GM12878 (cell line): ENCODE data around the gene TCOF1. TPM values are rescaled to one million over a fixed set of nuclear protein-coding genes. Genes with fewer than 3 reads are reported as not detected.

Experiments used
- ATAC-seq: fragments of 200-7000 bp; cut with Tn5 transposase; 3 replicates; pipeline ENCODE4 v1.9.1; 2020; ENCODE audit warnings: mild to moderate bottlenecking, moderate library complexity
- BruUV-seq: library from RNA; stranded (reverse); fragments of 400-500 nt; replicated peaks from 2 replicates; lab custom pipeline; 2021; lab: Mats Ljungman, UMichigan
- CTCF ChIA-PET: fragments of 300-600 bp; sonication (Branson Sonifier 250); formaldehyde crosslinking; extraction: SDS; loops from one replicate; lab custom pipeline; 2021; ENCODE audit warnings: inconsistent platforms; lab: Yijun Ruan, JAX
- POLR2A ChIA-PET: fragments of 350-600 bp; formaldehyde crosslinking; extraction: SDS; loops from one replicate; lab custom pipeline; 2021; ENCODE audit warnings: inconsistent platforms; lab: Charles Lee
- RAD21 ChIA-PET: fragments of 300-600 bp; sonication (Branson Sonifier 250); formaldehyde crosslinking; loops from one replicate; lab custom pipeline; 2023; ENCODE audit warnings: antibody characterized with exemption; ENCODE audit not compliant: unreplicated experiment; lab: Charles Lee
- SMC1A ChIA-PET: fragments of 300-600 bp; sonication (Branson Sonifier 250); formaldehyde crosslinking; loops from one replicate; lab custom pipeline; 2023; ENCODE audit not compliant: unreplicated experiment, uncharacterized antibody; lab: Charles Lee
- DNase-seq: peaks from one replicate; pipeline ENCODE4 v3.0.0-alpha.2; 2011; ENCODE audit warnings: low read depth, low spot score
- FAIRE-seq: peaks from 3 replicates; lab custom pipeline; 2011; peaks lifted over from hg19 to GRCh38; lab: Jason Lieb, UNC
- H2AFZ ChIP-seq: 2 replicates; pipeline ENCODE4 v1.6.0; 2011; ENCODE audit warnings: low read depth, low read length, control low read depth; ENCODE audit not compliant: control insufficient read depth
- H3K27ac ChIP-seq: 2 replicates; pipeline ENCODE4 v1.5.1; 2011; ENCODE audit warnings: control low read depth; ENCODE audit not compliant: control insufficient read depth, insufficient read depth
- H3K27me3 ChIP-seq, 2 experiments: replicated peaks in 1 of 2; 2 replicates each; pipeline versions ENCODE4 v1.6.0 to v1.6.1; 2011; ENCODE audit warnings: low read length in 1 of 2; ENCODE audit not compliant: control insufficient read depth in 2 of 2, insufficient read depth in 2 of 2
- H3K36me3 ChIP-seq, 2 experiments: 2 replicates each; pipeline ENCODE4 v1.5.1; 2011; ENCODE audit warnings: low read length in 1 of 2; ENCODE audit not compliant: control insufficient read depth in 2 of 2, insufficient read depth in 2 of 2
- H3K4me1 ChIP-seq: 2 replicates; pipeline ENCODE4 v1.6.1; 2011; ENCODE audit warnings: mild to moderate bottlenecking, low read length, moderate library complexity, mixed read lengths; ENCODE audit not compliant: control insufficient read depth, insufficient read depth
- H3K4me2 ChIP-seq: 2 replicates; pipeline ENCODE4 v1.6.0; 2011; ENCODE audit warnings: control low read depth; ENCODE audit not compliant: control insufficient read depth, insufficient read depth
- H3K4me3 ChIP-seq: fragments of 200-600 bp; sonication (generic); 2 replicates; pipeline ENCODE4 v1.5.1; 2016
- H3K79me2 ChIP-seq: 2 replicates; pipeline ENCODE4 v1.6.0; 2011; ENCODE audit warnings: low read length; ENCODE audit not compliant: control insufficient read depth, insufficient read depth
- H3K9ac ChIP-seq: 2 replicates; pipeline ENCODE4 v1.8.0; 2011; ENCODE audit warnings: low read length, control low read depth, mixed read lengths; ENCODE audit not compliant: control insufficient read depth, insufficient read depth
- H3K9me3 ChIP-seq: replicated peaks from 3 replicates; pipeline ENCODE4 v1.5.1; 2011; ENCODE audit warnings: mild to moderate bottlenecking, low read length; ENCODE audit not compliant: control insufficient read depth, insufficient read depth
- H4K20me1 ChIP-seq: 2 replicates; pipeline ENCODE4 v1.6.0; 2011; ENCODE audit not compliant: control insufficient read depth, insufficient read depth
- ASH2L ChIP-seq: fragments of 300-600, 200-600 bp; sonication (generic); IDR thresholded peaks from 2 replicates; pipeline ENCODE4 v1.6.1; 2017; ENCODE audit warnings: low read depth, mild to moderate bottlenecking, borderline replicate concordance
- BHLHE40 ChIP-seq, 2 experiments: fragments of 450-650 bp in 1 of 2; IDR thresholded peaks; 2 replicates each; pipeline ENCODE4 v1.6.1; 2011 to 2017; ENCODE audit warnings: low read depth in 2 of 2, borderline replicate concordance in 1 of 2, improper control_type of control experiment in 1 of 2, low read length in 1 of 2, mild to moderate bottlenecking in 1 of 2
- BRCA1 ChIP-seq: IDR thresholded peaks from 2 replicates; pipeline ENCODE4 v1.6.1; 2011; ENCODE audit warnings: low read depth, low read length, improper control_type of control experiment
- ETV6 ChIP-seq, 2 experiments: fragments of 450-650 bp in 1 of 2; IDR thresholded peaks in 1 of 2; conservative IDR thresholded peaks in 1 of 2; 2 replicates each; pipeline ENCODE4 v1.6.1; 2014; ENCODE audit warnings: antibody characterized with exemption in 1 of 2, borderline replicate concordance in 1 of 2, low read depth in 1 of 2, mild to moderate bottlenecking in 1 of 2, moderate library complexity in 1 of 2
- MTA3 ChIP-seq: IDR thresholded peaks from 2 replicates; pipeline ENCODE4 v1.6.1; 2012; ENCODE audit warnings: low read length, inconsistent platforms, borderline replicate concordance
- NFYB ChIP-seq: IDR thresholded peaks from 2 replicates; pipeline ENCODE4 v1.6.1; 2011; ENCODE audit warnings: low read depth, mild to moderate bottlenecking, low read length, improper control_type of control experiment, moderate library complexity; ENCODE audit not compliant: insufficient read depth
- NR2C1 ChIP-seq: fragments of 450-650 bp; IDR thresholded peaks from 2 replicates; pipeline ENCODE4 v1.6.1; 2017; ENCODE audit warnings: antibody characterized with exemption, mild to moderate bottlenecking, moderate library complexity
- POLR2A ChIP-seq: IDR thresholded peaks from 2 replicates; pipeline ENCODE4 v1.6.1; 2011; ENCODE audit warnings: low read depth, mild to moderate bottlenecking, low read length
- POLR2AphosphoS5 ChIP-seq: IDR thresholded peaks from 2 replicates; pipeline ENCODE4 v1.6.1; 2011; ENCODE audit warnings: mild to moderate bottlenecking, low read length, inconsistent platforms
- SIN3A ChIP-seq: IDR thresholded peaks from 2 replicates; pipeline ENCODE4 v1.6.1; 2012; ENCODE audit warnings: low read depth, low read length, improper control_type of control experiment
- STAT1 ChIP-seq: fragments of 450-650 bp; conservative IDR thresholded peaks from 2 replicates; pipeline ENCODE4 v1.6.1; 2014; ENCODE audit warnings: antibody characterized with exemption, mild to moderate bottlenecking
- WRNIP1 ChIP-seq: IDR thresholded peaks from 2 replicates; pipeline ENCODE4 v1.6.1; 2011; ENCODE audit warnings: low read depth, low read length, improper control_type of control experiment, borderline replicate concordance
- WGBS: methylation state at CpG from one replicate; pipeline ENCODE4 v1.1.6; 2016; ENCODE audit warnings: low lambda C conversion rate; ENCODE audit not compliant: insufficient replicate concordance, insufficient coverage; ENCODE audit errors: missing lambda C conversion rate; 5-methylcytosine and 5-hydroxymethylcytosine counted together
- in situ Hi-C: fragments of 300-500 bp; cut with MboI; formaldehyde crosslinking; loops from 9 replicates; pipeline ENCODE4 v1.14.3; 2018; ENCODE audit warnings: mixed read lengths
- intact Hi-C: fragments of 100-400 bp; cut with micrococcal nuclease; formaldehyde crosslinking; loops from one replicate; pipeline ENCODE4 v1.14.2; 2022; ENCODE audit not compliant: unreplicated experiment
- polyA plus RNA-seq, 11 experiments: library from polyadenylated mRNA; depleted of rRNA in 4 of 11; unstranded in 6 of 11; stranded (reverse) in 5 of 11; fragments of >200 nt; fragmentation: Nextera tagmentation in 4 of 11; fragmentation: Illumina TruSeq in 1 of 11; extraction: Ambion mirVana in 4 of 11; extraction: Trizol in 1 of 11; gene quantifications; 1 replicate in 1 of 11; 2 replicates in 10 of 11; pipeline versions ENCODE4 v1.2.1 to v1.2.3, GENCODE V29; 2011 to 2016; ENCODE audit warnings: inconsistent platforms in 2 of 11, missing spikeins in 2 of 11, low read depth in 1 of 11
- total RNA-seq, 4 experiments: library from RNA; depleted of rRNA in 3 of 4; stranded (reverse); fragments of >200 nt in 3 of 4; fragmentation: Illumina TruSeq in 1 of 4; extraction: Trizol in 1 of 4; gene quantifications; 2 replicates each; pipeline versions ENCODE4 v1.2.1 to v1.2.3, GENCODE V29; 2013 to 2021

TCOF1 gene
- total and polyA plus RNA-seq, 10 of the 15 experiments (the other 5 are each of a cell fraction or from before 2014, with no cell fraction given): 8.7 to 83.9 (median 38.9) TPM

- peaks cover 10% of the 10 kb centered on the region for H3K4me1 ChIP-seq
- H3K9me3 ChIP-seq: no peaks in the 10 kb centered on the region
- DNase-seq: no peak
- intact Hi-C loops: no loop called here
- no peak for ATAC-seq
- H3K36me3 ChIP-seq: peaks cover 42 to 54% of the 10 kb centered on the region in 2 experiments
- TF ChIP-seq WRNIP1 (no peak), BRCA1 (no peak)
- no peak overlapping the region for H2AFZ ChIP-seq
- ChIA-PET SMC1A (interaction anchor here (0.6 to 1.2 kb wide), 2 partner anchors 9 to 130 kb away, joined by 3 to 4 read pairs; no protein-coding TSS in a partner anchor), POLR2A (no interaction called here), RAD21 (no interaction called here), CTCF (interaction anchor here (0.7 to 1.0 kb wide), 2 partner anchors 9 to 46 kb away, joined by 3 read pairs; no protein-coding TSS in a partner anchor)
- no peak overlapping the region for H3K9ac ChIP-seq
- BruUV-seq: no TSS peak
- in situ Hi-C loops: no loop called here
- H3K27me3 ChIP-seq: no peaks in the 10 kb centered on the region
- FAIRE-seq: no peak
- H4K20me1 ChIP-seq: no peaks in the 10 kb centered on the region
- H3K4me3 ChIP-seq: no peak overlapping the region
- no peaks in the 10 kb centered on the region for H3K79me2 ChIP-seq
- no peak overlapping the region for H3K4me2 ChIP-seq
- 95% methylated on average over 13 of the region's 13 CpGs for WGBS
- no peak overlapping the region for H3K27ac ChIP-seq
Measured at GRCh38 chr5:150389531-150390266, 32.2 kb downstream of the TCOF1 start.

GRCh38 chr5:150391064-150391834 lies 33.8 kb downstream of the TCOF1 start:
- no peaks in the 10 kb centered on the region for H3K27me3 ChIP-seq
- WGBS: 89% methylated on average over 13 of the region's 13 CpGs
- ChIA-PET SMC1A (interaction anchor here (0.8 kb wide), 1 partner anchor 29 kb away, joined by 3 read pairs; no protein-coding TSS in a partner anchor), CTCF (interaction anchor here (0.6 to 1.0 kb wide), 2 partner anchors 25 to 45 kb away, joined by 3 to 7 read pairs; no protein-coding TSS in a partner anchor), POLR2A (no interaction called here), RAD21 (no interaction called here)
- no peaks in the 10 kb centered on the region for H3K79me2 ChIP-seq
- in situ Hi-C loops: no loop called here
- no TSS peak for BruUV-seq
- ATAC-seq: no peak
- no peak overlapping the region for H3K9ac ChIP-seq
- no peaks in the 10 kb centered on the region for H4K20me1 ChIP-seq
- H3K36me3 ChIP-seq: peaks cover 41 to 60% of the 10 kb centered on the region in 2 experiments
- H3K4me2 ChIP-seq: no peak overlapping the region
- FAIRE-seq: no peak
- intact Hi-C loops: no loop called here
- DNase-seq: no peak
- H3K27ac ChIP-seq: no peak overlapping the region
- H3K4me1 ChIP-seq: peaks cover 10% of the 10 kb centered on the region
- H3K4me3 ChIP-seq: no peak overlapping the region
- H2AFZ ChIP-seq: no peak overlapping the region
- TF ChIP-seq ETV6 (conservative IDR thresholded peaks at IDR 0.05 in 1 of 2, IDR thresholded peaks at IDR 0.05 in 1 of 2; ENCODE audit: borderline replicate concordance in 1 of 2, low read depth in 1 of 2) (no peak), STAT1 (no peak), SIN3A (no peak), ASH2L (no peak), NR2C1 (no peak), BHLHE40 (IDR thresholded peaks at IDR 0.05; ENCODE audit: borderline replicate concordance in 1 of 2, low read depth in 2 of 2, low read length in 1 of 2) (no peak), POLR2AphosphoS5 (peak; percentile 45; the same call in 1 of the 2 replicates), POLR2A (peak; percentile 14; the same call in 1 of the 2 replicates), NFYB (no peak), MTA3 (no peak)
- no peaks in the 10 kb centered on the region for H3K9me3 ChIP-seq
